ENCODE measurements around the gene ATG13.

GRCh38 chr11:46678741-46679130 is 61.4 kb downstream of the ATG13 start:
- TF ChIP-seq POLR2A (IDR thresholded peaks at IDR 0.05) (no peak), CTCF (IDR thresholded peaks at IDR 0.05) (no peak), EP300 (IDR thresholded peaks at IDR 0.05) (no peak)
